HG03575 (cell line): ENCODE data around the gene STX11.

Source experiments
- ATAC-seq: cut with Tn5 transposase; IDR thresholded peaks from one replicate; pipeline ENCODE4 v1.9.1; 2021; ENCODE audit not compliant: unreplicated experiment, insufficient number of reproducible peaks, low FRiP score; ENCODE audit errors: extremely low read depth

The STX11 gene

DNA sequence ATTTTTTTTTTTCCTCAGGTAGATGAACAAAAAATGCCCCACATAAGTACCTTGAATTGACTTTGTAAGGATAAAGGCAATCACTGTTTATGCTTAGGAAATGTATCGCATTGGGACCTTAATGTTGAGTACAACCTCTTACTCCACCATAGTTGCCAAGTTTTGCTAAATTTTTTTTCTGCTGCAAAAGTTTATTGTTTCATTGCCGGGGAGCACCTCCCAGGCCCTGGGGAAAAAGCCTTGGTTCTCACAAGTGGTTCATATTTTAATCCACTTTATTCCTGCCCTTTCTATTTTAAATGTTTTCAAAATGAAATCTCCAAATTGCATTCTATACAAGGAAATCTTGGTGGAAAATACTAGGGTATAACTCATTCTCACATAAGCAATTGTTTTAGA, 82.5 kb downstream of the STX11 start:
- no peak for ATAC-seq

DNA sequence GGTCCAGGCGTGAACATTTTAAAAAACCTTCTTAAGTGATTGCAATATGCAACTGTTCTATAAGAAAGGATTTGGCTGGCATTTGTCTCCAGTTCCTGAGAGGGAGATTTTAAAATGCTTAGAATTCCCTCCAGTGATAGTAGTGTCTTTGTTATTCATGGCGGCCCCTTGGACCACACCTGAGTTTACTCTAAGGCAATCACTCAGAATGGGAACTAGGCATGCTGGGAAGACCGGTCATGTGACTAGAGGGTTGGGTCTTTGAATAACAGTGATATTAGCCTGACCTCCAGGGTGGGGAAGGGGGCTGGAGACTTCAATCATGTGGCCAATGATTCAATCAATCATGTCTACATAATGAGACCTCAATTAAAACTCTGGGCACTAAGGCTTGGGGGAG, 84.1 kb downstream of the STX11 start:
- no peak for ATAC-seq

DNA sequence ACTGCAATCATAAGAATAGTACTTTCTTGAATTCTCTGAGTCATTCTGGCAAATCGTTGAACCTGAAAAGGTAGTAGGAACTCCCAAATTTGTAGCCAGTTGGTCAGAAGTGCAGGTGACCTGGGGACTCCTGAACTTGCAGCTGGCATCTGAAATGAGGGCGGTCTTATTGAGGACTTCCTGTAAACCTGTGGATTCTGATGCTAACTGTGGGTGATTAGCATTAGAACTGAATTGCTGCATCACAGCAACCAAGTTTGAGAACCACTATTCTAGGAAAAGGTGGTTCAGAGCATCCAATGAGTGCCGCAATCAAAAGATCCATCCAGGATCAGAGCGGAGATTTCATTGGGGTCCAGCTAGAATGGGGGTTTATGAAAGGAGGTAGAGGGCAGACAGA, 84.6 kb downstream of the STX11 start:
- ATAC-seq = no peak
